Measurements from ENCODE around the gene RERE.

RERE gene

DNA sequence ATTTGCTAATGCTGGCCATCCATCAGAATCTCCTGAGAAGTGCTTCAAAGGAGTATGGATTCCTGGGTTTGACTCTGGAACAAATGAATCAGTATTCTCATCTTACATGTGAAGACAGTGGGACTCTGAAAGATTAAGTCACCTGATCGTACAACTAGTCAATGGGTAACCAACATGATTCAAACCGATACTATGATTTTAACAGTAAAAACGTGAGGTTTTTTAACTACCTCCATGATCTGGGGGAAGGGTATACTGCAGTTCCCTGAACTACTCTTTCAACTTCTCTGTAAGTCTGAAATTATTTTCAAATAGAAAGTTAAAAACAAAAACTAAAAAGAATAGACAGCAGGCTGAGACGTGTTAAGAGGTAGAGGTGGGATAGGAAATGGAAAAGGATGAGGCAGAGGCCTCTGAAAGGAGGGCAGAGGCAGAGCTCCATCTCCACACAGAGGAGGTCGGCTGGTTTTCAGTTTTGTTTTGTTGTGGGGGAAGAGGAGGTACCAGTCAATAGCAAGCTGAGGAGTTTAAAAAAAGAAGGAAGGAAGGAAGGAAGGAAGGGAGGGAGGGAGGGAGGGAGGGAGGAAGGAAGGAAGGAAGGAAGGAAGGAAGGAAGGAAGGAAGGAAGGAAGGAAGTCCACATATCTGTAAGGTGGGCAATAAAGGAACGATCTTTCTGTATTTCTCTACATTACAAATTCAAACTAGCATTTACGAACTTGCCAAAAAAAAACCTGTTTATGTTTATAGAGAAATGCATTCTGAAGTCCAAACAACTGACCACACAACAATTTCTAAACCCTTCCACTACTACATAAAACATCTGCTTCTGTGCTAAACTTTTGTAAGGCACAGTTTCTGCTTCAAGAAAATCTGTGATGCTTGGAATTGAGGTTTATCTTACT is 213.1 kb downstream of the RERE start:
- DNase-seq (ENCODE audit: extremely low read depth, low read depth), result no peak

DNA sequence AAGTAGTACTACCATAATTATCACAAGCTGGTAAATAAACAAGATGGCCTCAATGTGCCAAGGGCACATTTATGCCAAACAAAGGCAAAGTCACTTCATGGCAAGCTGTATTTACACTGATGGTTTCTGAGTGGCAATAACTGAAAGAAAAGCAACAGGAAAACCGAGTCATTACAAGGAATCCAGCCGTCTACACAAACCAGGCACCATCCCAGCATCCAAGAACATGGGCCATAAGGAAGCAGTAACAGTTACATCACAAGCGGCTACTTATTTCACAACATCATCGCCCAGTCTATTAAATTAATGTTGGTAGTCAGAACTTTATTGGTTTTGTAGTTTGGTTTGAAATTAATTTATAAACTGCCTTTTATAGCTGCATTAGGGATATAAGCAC is 214.2 kb downstream of the RERE start:
- TF ChIP-seq, protein P1, sequence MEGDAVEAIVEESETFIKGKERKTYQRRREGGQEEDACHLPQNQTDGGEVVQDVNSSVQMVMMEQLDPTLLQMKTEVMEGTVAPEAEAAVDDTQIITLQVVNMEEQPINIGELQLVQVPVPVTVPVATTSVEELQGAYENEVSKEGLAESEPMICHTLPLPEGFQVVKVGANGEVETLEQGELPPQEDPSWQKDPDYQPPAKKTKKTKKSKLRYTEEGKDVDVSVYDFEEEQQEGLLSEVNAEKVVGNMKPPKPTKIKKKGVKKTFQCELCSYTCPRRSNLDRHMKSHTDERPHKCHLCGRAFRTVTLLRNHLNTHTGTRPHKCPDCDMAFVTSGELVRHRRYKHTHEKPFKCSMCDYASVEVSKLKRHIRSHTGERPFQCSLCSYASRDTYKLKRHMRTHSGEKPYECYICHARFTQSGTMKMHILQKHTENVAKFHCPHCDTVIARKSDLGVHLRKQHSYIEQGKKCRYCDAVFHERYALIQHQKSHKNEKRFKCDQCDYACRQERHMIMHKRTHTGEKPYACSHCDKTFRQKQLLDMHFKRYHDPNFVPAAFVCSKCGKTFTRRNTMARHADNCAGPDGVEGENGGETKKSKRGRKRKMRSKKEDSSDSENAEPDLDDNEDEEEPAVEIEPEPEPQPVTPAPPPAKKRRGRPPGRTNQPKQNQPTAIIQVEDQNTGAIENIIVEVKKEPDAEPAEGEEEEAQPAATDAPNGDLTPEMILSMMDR (IDR thresholded peaks at IDR 0.05; ENCODE audit: low read depth, low read length), result no peak

More for the DNA sequence above, 213.1 kb downstream of the RERE start:
- TF ChIP-seq, protein P1 (IDR thresholded peaks at IDR 0.05; ENCODE audit: low read depth, low read length), result no peak

DNA sequence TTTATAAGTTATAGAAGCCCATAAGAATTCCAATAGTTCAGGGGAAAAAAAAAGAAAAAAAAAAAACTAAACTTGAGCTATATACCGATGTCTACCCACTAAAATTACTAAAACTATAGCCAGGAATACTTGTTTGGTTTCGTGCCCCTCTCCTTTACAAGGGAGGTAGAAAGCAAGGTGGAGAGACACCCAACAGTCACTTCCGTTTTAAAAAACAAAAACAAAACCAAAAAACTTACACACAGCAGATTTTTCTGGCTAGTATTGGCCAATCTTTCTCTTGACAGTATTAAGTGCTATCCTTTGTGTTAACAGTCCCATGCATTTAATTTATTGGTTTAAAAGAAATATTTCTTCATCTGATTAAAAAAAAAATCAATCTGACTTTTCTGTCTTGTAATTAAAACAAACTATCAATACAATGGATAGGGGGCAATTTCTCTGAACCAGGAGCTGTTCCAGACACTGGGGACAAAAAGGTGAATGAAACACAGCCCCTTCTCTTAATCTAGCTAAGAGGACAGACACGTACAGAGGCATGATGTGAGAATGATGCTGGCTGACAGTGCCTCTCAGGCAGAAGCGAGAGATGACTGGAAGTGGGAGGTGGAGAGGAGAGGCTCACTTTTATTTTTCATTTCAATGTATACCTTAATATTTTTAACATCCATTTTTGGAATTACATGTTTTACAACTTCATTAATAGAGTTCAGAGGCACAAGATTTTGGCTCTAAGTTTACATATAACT is 214.8 kb downstream of the RERE start:
- TF ChIP-seq, protein P1 (IDR thresholded peaks at IDR 0.05; ENCODE audit: low read depth, low read length), result no peak
- DNase-seq (ENCODE audit: extremely low read depth, low read depth), result no peak

More for the DNA sequence above, 214.2 kb downstream of the RERE start:
- DNase-seq (ENCODE audit: extremely low read depth, low read depth), result no peak

DNA sequence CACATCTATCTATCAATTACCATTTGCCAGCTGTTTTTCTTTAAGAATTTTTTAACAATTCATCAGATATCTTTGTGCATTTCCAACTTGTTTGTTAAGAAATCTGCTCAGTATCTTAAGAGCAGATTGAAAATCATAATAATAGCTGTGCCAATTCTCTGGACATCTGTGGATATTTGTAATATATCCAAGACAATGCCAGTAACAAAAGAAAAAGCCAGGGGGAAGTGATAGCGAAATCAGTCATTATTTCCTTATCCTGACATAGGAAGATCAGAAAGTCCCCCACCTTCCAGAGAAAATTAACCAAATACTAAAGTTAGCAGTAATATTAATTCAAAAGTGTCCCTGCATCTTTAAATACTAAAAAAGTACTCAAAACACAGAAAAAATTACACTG is 217.1 kb downstream of the RERE start:
- TF ChIP-seq, protein P1 (IDR thresholded peaks at IDR 0.05; ENCODE audit: low read depth, low read length), result no peak
- DNase-seq (ENCODE audit: extremely low read depth, low read depth), result no peak

DNA sequence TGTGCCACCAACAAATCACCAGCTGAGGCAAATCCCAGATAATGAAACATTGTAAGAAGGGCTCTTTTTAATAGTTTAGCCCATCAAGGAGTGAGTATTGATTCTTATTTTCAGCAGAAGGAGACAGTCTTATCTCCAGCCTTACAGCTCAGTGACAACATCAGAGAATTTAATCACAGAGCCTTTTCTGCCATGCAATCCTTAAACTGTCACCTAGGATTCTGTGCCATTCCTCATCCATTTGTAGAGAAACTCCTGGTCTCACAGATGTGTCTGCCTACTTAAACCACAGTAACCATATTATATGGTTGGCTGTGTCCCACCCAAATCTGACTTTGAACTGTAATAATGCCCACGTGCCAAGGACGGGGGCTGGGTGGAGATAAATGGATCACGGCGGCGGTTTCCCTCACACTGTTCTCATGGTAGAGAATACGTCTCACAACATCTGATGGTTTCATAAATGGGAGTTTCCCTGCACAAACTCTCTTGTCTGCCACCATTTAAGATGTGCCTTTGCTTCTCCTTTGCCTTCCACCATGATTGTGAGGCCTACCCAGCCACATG is 217.7 kb downstream of the RERE start:
- TF ChIP-seq, protein P1 (IDR thresholded peaks at IDR 0.05; ENCODE audit: low read depth, low read length), result no peak
- no peak for DNase-seq (ENCODE audit: extremely low read depth, low read depth)

DNA sequence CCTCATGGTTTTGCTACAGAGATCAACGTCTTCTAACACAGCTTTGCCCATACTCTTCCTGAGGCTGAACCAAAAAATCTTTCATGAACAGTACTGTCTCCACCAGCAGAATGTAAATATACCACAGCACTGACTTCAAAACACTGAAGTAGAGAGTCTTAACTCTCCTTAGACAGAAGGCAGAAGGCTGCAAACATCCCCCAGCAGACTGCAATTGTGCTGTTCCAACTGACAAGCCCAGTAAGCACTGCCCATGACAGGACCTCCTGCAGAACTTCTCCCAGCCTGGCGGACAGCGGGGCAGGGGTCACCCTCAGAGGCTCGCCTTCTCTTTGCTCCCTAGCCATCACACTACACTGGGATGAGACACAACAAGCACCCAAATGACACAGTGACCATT is 218.7 kb downstream of the RERE start:
- DNase-seq (ENCODE audit: extremely low read depth, low read depth), result no peak
- TF ChIP-seq, protein P1 (IDR thresholded peaks at IDR 0.05; ENCODE audit: low read depth, low read length), result no peak
